ENCODE results near the gene UFC1. TPM values are rescaled to one million over a fixed set of nuclear protein-coding genes. Genes with fewer than 3 reads are reported as not detected.
A peak's percentile ranks its signal among the peaks of the same experiment; 100 is the strongest.

The UFC1 gene
- total RNA-seq, 4 donors from 2014 or later = 34.1 to 51.5 (median 37.6) TPM

GRCh38 chr1:161157867-161158266 is 4.1 kb downstream of the UFC1 start:
- TF ChIP-seq POLR2A (IDR thresholded peaks at IDR 0.05) = no peak
- no peak for TF ChIP-seq CTCF (IDR thresholded peaks at IDR 0.05)
- no peak for TF ChIP-seq EP300 (IDR thresholded peaks at IDR 0.05)
- Histone ChIP-seq H3K9me3 (no peaks in the 10 kb centered on the region), H3K4me3 (no peak overlapping the region), H3K36me3 (peaks cover 0 to 41% (median 0%) of the 10 kb centered on the region in 3 donors), H3K27ac (no peak overlapping the region), H3K4me1 (peaks cover 0 to 57% (median 24%) of the 10 kb centered on the region in 4 donors), H3K27me3 (no peaks in the 10 kb centered on the region)
- 79 to 87% methylated on average over 1 of the region's 1 CpG for WGBS, 2 donors
- DNase-seq (ENCODE audit: low spot score in 2 of 2) = no peak

GRCh38 chr1:161158316-161159010 is 4.7 kb downstream of the UFC1 start:
- WGBS, 2 donors = 75 to 77% methylated on average over 9 of the region's 9 CpGs
- no peaks in the 10 kb centered on the region for H3K27me3 ChIP-seq
- peaks cover 0 to 47% (median 0%) of the 10 kb centered on the region in 3 donors for H3K36me3 ChIP-seq
- peak overlapping the region; percentile 71 to 95 (median 88) for H3K27ac ChIP-seq
- H3K4me3 ChIP-seq = peak overlapping the region in 3 of 4 donors; percentile 73 to 93 (median 89)
- peaks cover 0 to 52% (median 24%) of the 10 kb centered on the region in 4 donors for H3K4me1 ChIP-seq
- no peak for TF ChIP-seq CTCF (IDR thresholded peaks at IDR 0.05)
- no peak for TF ChIP-seq EP300 (IDR thresholded peaks at IDR 0.05)
- TF ChIP-seq POLR2A (IDR thresholded peaks at IDR 0.05) = no peak
- no peak for DNase-seq (ENCODE audit: low spot score in 2 of 2)
- no peaks in the 10 kb centered on the region for H3K9me3 ChIP-seq

- H3K27me3 ChIP-seq = no peaks in the 10 kb centered on the region
- H3K36me3 ChIP-seq = peaks cover 0 to 54% (median 0%) of the 10 kb centered on the region in 3 donors
- H3K27ac ChIP-seq = peak within 1 kb of the TSS; percentile 71 to 95 (median 88)
- DNase-seq (ENCODE audit: low spot score in 2 of 2) = peak; percentile 84 to 88
- 0 to 2% methylated on average over 55 to 59 of the region's 60 CpGs for WGBS, 2 donors
- no peaks in the 10 kb centered on the region for H3K9me3 ChIP-seq
- peaks cover 0 to 51% (median 23%) of the 10 kb centered on the region in 4 donors for H3K4me1 ChIP-seq
- TF ChIP-seq CTCF (IDR thresholded peaks at IDR 0.05) (peak in 3 of 5 experiments; percentile 19 to 32 (median 22)), EP300 (IDR thresholded peaks at IDR 0.05) (peak; percentile 30 to 90), POLR2A (IDR thresholded peaks at IDR 0.05) (peak; percentile 32 to 63)
- H3K4me3 ChIP-seq = peak within 1 kb of the TSS; percentile 73 to 96 (median 91)
Observed at GRCh38 chr1:161159087-161159912, 5.5 kb downstream of the UFC1 start, which contains the start of gene USP21. USP21 (plus strand) TSS chr1:161159500; CDS start chr1:161160641, 1,141 bp downstream.

- Histone ChIP-seq H3K27ac (peak overlapping the region; percentile 71 to 95 (median 88)), H3K4me1 (peaks cover 0 to 47% (median 18%) of the 10 kb centered on the region in 4 donors), H3K9me3 (no peaks in the 10 kb centered on the region), H3K4me3 (peak overlapping the region; percentile 73 to 96 (median 91)), H3K36me3 (peaks cover 0 to 59% (median 0%) of the 10 kb centered on the region in 3 donors), H3K27me3 (no peaks in the 10 kb centered on the region)
- TF ChIP-seq EP300 (IDR thresholded peaks at IDR 0.05) (no peak), CTCF (IDR thresholded peaks at IDR 0.05) (no peak)
- WGBS, 2 donors = 4% methylated on average over 11 of the region's 11 CpGs
- no peak for DNase-seq (ENCODE audit: low spot score in 2 of 2)
Observed at GRCh38 chr1:161159913-161160243, 6.1 kb downstream of the UFC1 start.

Data from tibial nerve (tissue), 4 donors.